IMR-90 (cell line): Measurements from ENCODE around the gene PLEKHF1. TPM values are rescaled to one million over a fixed set of nuclear protein-coding genes. Genes with fewer than 3 reads are reported as not detected.

Source experiments
- ATAC-seq: fragments of 200-7000 bp; cut with Tn5 transposase; 2 replicates; pipeline ENCODE4 v1.9.1; 2020; ENCODE audit warnings: low read depth, mild to moderate bottlenecking, moderate library complexity
- BruUV-seq: library from RNA; stranded (reverse); fragments of 400-500 nt; replicated peaks from 2 replicates; lab custom pipeline; 2021; lab: Mats Ljungman, UMichigan
- CTCF ChIA-PET: fragments of 300-600 bp; formaldehyde crosslinking; extraction: SDS; loops from one replicate; lab custom pipeline; 2021; ENCODE audit warnings: antibody characterized with exemption; lab: Yijun Ruan, JAX
- POLR2A ChIA-PET: fragments of 300-600 bp; sonication (Branson Sonifier 250); formaldehyde crosslinking; loops from one replicate; lab custom pipeline; 2022; ENCODE audit warnings: antibody characterized with exemption; ENCODE audit not compliant: unreplicated experiment; lab: Charles Lee
- DNase-seq: peaks from one replicate; pipeline ENCODE4 v3.0.0; 2013
- H2AFZ ChIP-seq: replicated peaks from 2 replicates; pipeline ENCODE3; 2013; ENCODE audit warnings: low read length, mild to moderate bottlenecking; ENCODE audit not compliant: poor library complexity
- H2AK5ac ChIP-seq: 2 replicates; pipeline ENCODE4 v1.6.1; 2013; ENCODE audit warnings: low read depth, low read length, inconsistent platforms
- H2AK9ac ChIP-seq: replicated peaks from 2 replicates; pipeline ENCODE3; 2013; ENCODE audit warnings: mild to moderate bottlenecking, low read depth, low read length, moderate library complexity; ENCODE audit not compliant: poor library complexity
- H2BK120ac ChIP-seq: 2 replicates; pipeline ENCODE4 v1.6.1; 2013; ENCODE audit warnings: low read depth, low read length, inconsistent platforms
- H2BK15ac ChIP-seq: 3 replicates; pipeline ENCODE4 v1.6.1; 2013; ENCODE audit warnings: low read depth, low read length, inconsistent platforms
- H2BK20ac ChIP-seq: 2 replicates; pipeline ENCODE4 v1.6.1; 2013; ENCODE audit warnings: low read depth, mild to moderate bottlenecking, inconsistent platforms, low read length, moderate library complexity
- H2BK5ac ChIP-seq: 2 replicates; pipeline ENCODE4 v1.6.1; 2013; ENCODE audit warnings: mild to moderate bottlenecking, low read depth, low read length, inconsistent platforms; ENCODE audit not compliant: poor library complexity, severe bottlenecking
- H3K14ac ChIP-seq: replicated peaks from 2 replicates; pipeline ENCODE4 v1.6.1; 2013; ENCODE audit warnings: low read depth, low read length, inconsistent platforms
- H3K18ac ChIP-seq: 2 replicates; pipeline ENCODE4 v1.6.1; 2013; ENCODE audit warnings: low read depth, low read length, control low read depth
- H3K23ac ChIP-seq: 2 replicates; pipeline ENCODE4 v1.6.1; 2013; ENCODE audit warnings: low read depth, low read length, inconsistent platforms
- H3K27ac ChIP-seq: 2 replicates; pipeline ENCODE4 v1.5.1; 2013; ENCODE audit warnings: mild to moderate bottlenecking, control low read depth, low read length; ENCODE audit not compliant: insufficient read depth
- H3K27me3 ChIP-seq: 2 replicates; pipeline ENCODE4 v1.6.1; 2013; ENCODE audit warnings: low read length; ENCODE audit not compliant: control insufficient read depth, insufficient read depth
- H3K36me3 ChIP-seq: 2 replicates; pipeline ENCODE4 v1.6.1; 2013; ENCODE audit warnings: low read length, mixed read lengths; ENCODE audit not compliant: control insufficient read depth, insufficient read depth
- H3K4ac ChIP-seq: 2 replicates; pipeline ENCODE4 v1.6.1; 2013; ENCODE audit warnings: low read depth, low read length, inconsistent platforms
- H3K4me1 ChIP-seq: 2 replicates; pipeline ENCODE4 v1.6.1; 2013; ENCODE audit warnings: low read length, mixed read lengths; ENCODE audit not compliant: control insufficient read depth, insufficient read depth
- H3K4me2 ChIP-seq: 2 replicates; pipeline ENCODE4 v1.6.1; 2013; ENCODE audit warnings: low read depth, mild to moderate bottlenecking, control low read depth, low read length, moderate library complexity
- H3K4me3 ChIP-seq: 2 replicates; pipeline ENCODE4 v1.5.1; 2013; ENCODE audit warnings: low read depth, mild to moderate bottlenecking, control low read depth, low read length, moderate library complexity; ENCODE audit not compliant: insufficient read depth
- H3K56ac ChIP-seq: 2 replicates; pipeline ENCODE4 v1.6.1; 2013; ENCODE audit warnings: low read length, inconsistent platforms; ENCODE audit not compliant: insufficient read depth; ENCODE audit errors: extremely low read depth
- H3K79me1 ChIP-seq, 2 experiments: 2 replicates each; pipeline ENCODE4 v1.6.1; 2013; ENCODE audit warnings: low read length in 2 of 2, inconsistent platforms in 1 of 2, low read depth in 1 of 2
- H3K9ac ChIP-seq: 2 replicates; pipeline ENCODE4 v1.6.1; 2013; ENCODE audit warnings: low read depth, low read length, control low read depth
- H3K9me1 ChIP-seq: 2 replicates; pipeline ENCODE4 v1.6.1; 2013; ENCODE audit warnings: low read length, inconsistent platforms; ENCODE audit not compliant: insufficient read depth
- H3K9me3 ChIP-seq: 2 replicates; pipeline ENCODE4 v1.6.1; 2013; ENCODE audit warnings: low read length; ENCODE audit not compliant: control insufficient read depth, insufficient read depth
- H4K20me1 ChIP-seq: 2 replicates; pipeline ENCODE4 v1.6.1; 2013; ENCODE audit warnings: low read length, inconsistent platforms; ENCODE audit not compliant: insufficient read depth
- H4K5ac ChIP-seq: 2 replicates; pipeline ENCODE4 v1.6.1; 2013; ENCODE audit warnings: mild to moderate bottlenecking, low read depth, low read length, control low read depth
- H4K8ac ChIP-seq, 2 experiments: 2 replicates each; pipeline ENCODE4 v1.6.1; 2013; ENCODE audit warnings: low read depth in 2 of 2, low read length in 2 of 2, control low read depth in 1 of 2, inconsistent platforms in 1 of 2
- H4K91ac ChIP-seq: 2 replicates; pipeline ENCODE4 v1.6.1; 2013; ENCODE audit warnings: low read depth, low read length, inconsistent platforms; ENCODE audit not compliant: insufficient read depth
- CEBPB ChIP-seq: IDR thresholded peaks from 2 replicates; pipeline ENCODE4 v1.6.1; 2012; ENCODE audit warnings: low read depth, low read length, improper control_type of control experiment
- CHD1 ChIP-seq: IDR thresholded peaks from 2 replicates; pipeline ENCODE4 v1.6.1; 2012; ENCODE audit warnings: low read depth, low read length, improper control_type of control experiment
- ELK1 ChIP-seq: fragments of 150-350 bp; IDR thresholded peaks from 2 replicates; pipeline ENCODE4 v1.6.1; 2016; ENCODE audit warnings: low read depth, mild to moderate bottlenecking, low read length, moderate library complexity, borderline replicate concordance
- MAZ ChIP-seq: IDR thresholded peaks from 2 replicates; pipeline ENCODE4 v1.6.1; 2012; ENCODE audit warnings: low read depth, mild to moderate bottlenecking, low read length, improper control_type of control experiment, moderate library complexity, borderline replicate concordance
- MXI1 ChIP-seq: IDR thresholded peaks from 2 replicates; pipeline ENCODE4 v1.6.1; 2012; ENCODE audit warnings: low read depth, mild to moderate bottlenecking, low read length, moderate library complexity, borderline replicate concordance
- POLR2A ChIP-seq: IDR thresholded peaks from 2 replicates; pipeline ENCODE4 v1.6.1; 2012; ENCODE audit warnings: mild to moderate bottlenecking, low read depth, low read length
- RCOR1 ChIP-seq: IDR thresholded peaks from 2 replicates; pipeline ENCODE4 v1.6.1; 2012; ENCODE audit warnings: mild to moderate bottlenecking, low read length, improper control_type of control experiment; ENCODE audit not compliant: insufficient replicate concordance
- WGBS, 2 experiments: methylation state at CpG; one replicate each; pipeline versions ENCODE4 v1.1.5 to v1.1.7; 2013; ENCODE audit warnings: missing lambda C conversion rate in 2 of 2; ENCODE audit not compliant: insufficient read length in 1 of 2; ENCODE audit errors: extremely low coverage in 2 of 2; 5-methylcytosine and 5-hydroxymethylcytosine counted together
- dilution Hi-C: fragments of 300-500 bp; cut with HindIII; formaldehyde crosslinking; loops from one replicate; pipeline ENCODE4 v1.14.3; 2018; ENCODE audit warnings: low sequenced_read_pairs; ENCODE audit not compliant: unreplicated experiment
- in situ Hi-C: fragments of 300-500 bp; cut with MboI; formaldehyde crosslinking; loops from 3 replicates; pipeline ENCODE4 v1.14.3; 2019; ENCODE audit warnings: low sequenced_read_pairs, inconsistent platforms, mixed read lengths
- intact Hi-C: fragments of 100-400 bp; cut with micrococcal nuclease; formaldehyde crosslinking; loops from 2 replicates; pipeline ENCODE4 v1.10.0; 2022
- polyA plus RNA-seq, 3 experiments: library from polyadenylated mRNA; depleted of rRNA; stranded (reverse); fragments of >200 nt; gene quantifications; 2 replicates each; pipeline ENCODE4 v1.2.3, GENCODE V29; 2012; ENCODE audit warnings: low replicate concordance in 1 of 3
- total RNA-seq: library from RNA; depleted of rRNA; stranded (reverse); fragments of >200 nt; gene quantifications from 2 replicates; pipeline ENCODE4 v1.2.3, GENCODE V29; 2012
- TF ChIP-seq, protein P1 (sequence below): conservative IDR thresholded peaks from 2 replicates; pipeline ENCODE4 v1.5.1; 2012; ENCODE audit warnings: mild to moderate bottlenecking, low read depth, low read length, improper control_type of control experiment

PLEKHF1 gene
- total and polyA plus RNA-seq, 2 of the 4 experiments (the other 2 are of a cell fraction) = 5.0 to 6.6 TPM

GRCh38 chr19:29697523-29698261 is 32.4 kb downstream of the PLEKHF1 start:
- no peak overlapping the region for H3K14ac ChIP-seq
- H4K8ac ChIP-seq = no peak overlapping the region
- H3K4ac ChIP-seq = no peak overlapping the region
- H3K18ac ChIP-seq = no peak overlapping the region
- no TSS peak for BruUV-seq
- no peak overlapping the region for H3K23ac ChIP-seq
- H2AFZ ChIP-seq = no peak overlapping the region
- in situ Hi-C loops (no loop called here), intact Hi-C loops (no loop called here), dilution Hi-C loops (no loop called here)
- H3K9me3 ChIP-seq = no peaks in the 10 kb centered on the region
- no peak overlapping the region for H2BK120ac ChIP-seq
- H2AK9ac ChIP-seq = no peak overlapping the region
- no peak overlapping the region for H3K27ac ChIP-seq
- H3K9ac ChIP-seq = no peak overlapping the region
- ChIA-PET POLR2A (no interaction called here), CTCF (no interaction called here)
- H2BK15ac ChIP-seq = no peak overlapping the region
- no peaks in the 10 kb centered on the region; a peak in 1 of 4 replicates for H3K79me1 ChIP-seq
- no peak overlapping the region for H3K4me3 ChIP-seq
- H3K36me3 ChIP-seq = peaks cover 11% of the 10 kb centered on the region
- H2AK5ac ChIP-seq = no peak overlapping the region
- H4K5ac ChIP-seq = no peak overlapping the region
- TF ChIP-seq MXI1 = no peak
- no peak for TF ChIP-seq ELK1
- TF ChIP-seq, protein P1, sequence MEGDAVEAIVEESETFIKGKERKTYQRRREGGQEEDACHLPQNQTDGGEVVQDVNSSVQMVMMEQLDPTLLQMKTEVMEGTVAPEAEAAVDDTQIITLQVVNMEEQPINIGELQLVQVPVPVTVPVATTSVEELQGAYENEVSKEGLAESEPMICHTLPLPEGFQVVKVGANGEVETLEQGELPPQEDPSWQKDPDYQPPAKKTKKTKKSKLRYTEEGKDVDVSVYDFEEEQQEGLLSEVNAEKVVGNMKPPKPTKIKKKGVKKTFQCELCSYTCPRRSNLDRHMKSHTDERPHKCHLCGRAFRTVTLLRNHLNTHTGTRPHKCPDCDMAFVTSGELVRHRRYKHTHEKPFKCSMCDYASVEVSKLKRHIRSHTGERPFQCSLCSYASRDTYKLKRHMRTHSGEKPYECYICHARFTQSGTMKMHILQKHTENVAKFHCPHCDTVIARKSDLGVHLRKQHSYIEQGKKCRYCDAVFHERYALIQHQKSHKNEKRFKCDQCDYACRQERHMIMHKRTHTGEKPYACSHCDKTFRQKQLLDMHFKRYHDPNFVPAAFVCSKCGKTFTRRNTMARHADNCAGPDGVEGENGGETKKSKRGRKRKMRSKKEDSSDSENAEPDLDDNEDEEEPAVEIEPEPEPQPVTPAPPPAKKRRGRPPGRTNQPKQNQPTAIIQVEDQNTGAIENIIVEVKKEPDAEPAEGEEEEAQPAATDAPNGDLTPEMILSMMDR = no peak
- TF ChIP-seq RCOR1 = no peak
- no peak for TF ChIP-seq CHD1
- TF ChIP-seq CEBPB = no peak
- no peak for TF ChIP-seq POLR2A
- TF ChIP-seq MAZ = no peak
- no peak overlapping the region for H2BK20ac ChIP-seq
- no peak for DNase-seq
- no peak for ATAC-seq
- no peak overlapping the region for H2BK5ac ChIP-seq
- peaks cover 6% of the 10 kb centered on the region; the same call in 1 of the 2 replicates for H3K4me1 ChIP-seq
- H3K27me3 ChIP-seq = no peaks in the 10 kb centered on the region
- H3K56ac ChIP-seq = no peak overlapping the region
- peaks cover 2% of the 10 kb centered on the region; the same call in 1 of the 2 replicates for H3K9me1 ChIP-seq
- H4K20me1 ChIP-seq = no peaks in the 10 kb centered on the region
- WGBS, 2 experiments = 96% methylated on average over 4 of the region's 10 CpGs; no CpG with 5 or more reads in 1 of the 2 experiments
- H3K4me2 ChIP-seq = no peak overlapping the region
- H4K91ac ChIP-seq = no peak overlapping the region
